GM19455 (cell line): ENCODE results near the gene PLB1.

Source experiments
- ATAC-seq: cut with Tn5 transposase; IDR thresholded peaks from one replicate; pipeline ENCODE4 v1.9.1; 2021; ENCODE audit not compliant: unreplicated experiment

PLB1 gene

GRCh38 chr2:28623582-28624405 lies 127.9 kb downstream of the PLB1 start:
- no peak for ATAC-seq

GRCh38 chr2:28624436-28624792 lies 128.6 kb downstream of the PLB1 start:
- ATAC-seq = no peak

GRCh38 chr2:28624793-28625701 lies 129.2 kb downstream of the PLB1 start:
- no peak for ATAC-seq

- ATAC-seq = no peak
Observed at GRCh38 chr2:28626376-28626775, 130.5 kb downstream of the PLB1 start.

GRCh38 chr2:28626891-28627421 lies 131.1 kb downstream of the PLB1 start:
- ATAC-seq = no peak

- ATAC-seq = no peak
Observed at GRCh38 chr2:28627722-28628480, 132.0 kb downstream of the PLB1 start.

- no peak for ATAC-seq
Observed at GRCh38 chr2:28628506-28628905, 132.6 kb downstream of the PLB1 start.

- ATAC-seq = no peak
Observed at GRCh38 chr2:28628987-28629386, 133.1 kb downstream of the PLB1 start.

GRCh38 chr2:28629910-28630309 lies 134.1 kb downstream of the PLB1 start:
- no peak for ATAC-seq

GRCh38 chr2:28630341-28630740 lies 134.5 kb downstream of the PLB1 start:
- no peak for ATAC-seq

- no peak for ATAC-seq
Observed at GRCh38 chr2:28631514-28632206, 135.8 kb downstream of the PLB1 start.

- ATAC-seq = no peak
Observed at GRCh38 chr2:28632791-28633190, 136.9 kb downstream of the PLB1 start.

GRCh38 chr2:28633204-28633603 lies 137.3 kb downstream of the PLB1 start:
- no peak for ATAC-seq

- no peak for ATAC-seq
Observed at GRCh38 chr2:28633746-28634145, 137.9 kb downstream of the PLB1 start.

GRCh38 chr2:28635191-28635611 lies 139.3 kb downstream of the PLB1 start:
- ATAC-seq = no peak

- no peak for ATAC-seq
Observed at GRCh38 chr2:28636491-28636890, 140.6 kb downstream of the PLB1 start.

- ATAC-seq = no peak
Observed at GRCh38 chr2:28637066-28638047, 141.5 kb downstream of the PLB1 start.

- no peak for ATAC-seq
Observed at GRCh38 chr2:28638102-28638501, 142.2 kb downstream of the PLB1 start.

GRCh38 chr2:28639092-28639691 lies 143.3 kb downstream of the PLB1 start:
- no peak for ATAC-seq
